Fibroblast of lung (primary cell): ENCODE measurements around the gene GALNT8. TPM values are rescaled to one million over a fixed set of nuclear protein-coding genes. Genes with fewer than 3 reads are reported as not detected.

Source experiments
- DNase-seq, 2 donors: peaks; one replicate each; pipeline versions ENCODE4 v3.0.0 to v3.0.0-alpha.2; 2010; ENCODE audit warnings: low read depth in 2 of 2
- H2AFZ ChIP-seq: 2 replicates; pipeline ENCODE4 v1.5.1; 2012; ENCODE audit warnings: low read length, control low read depth, inconsistent platforms
- H3K27ac ChIP-seq: 2 replicates; pipeline ENCODE4 v1.5.1; 2011; ENCODE audit warnings: low read length, control low read depth; ENCODE audit not compliant: insufficient read depth
- H3K27me3 ChIP-seq: 2 replicates; pipeline ENCODE4 v1.5.1; 2011; ENCODE audit warnings: mild to moderate bottlenecking, low read length; ENCODE audit not compliant: control insufficient read depth, insufficient read depth
- H3K36me3 ChIP-seq: 2 replicates; pipeline ENCODE4 v1.5.1; 2011; ENCODE audit warnings: low read length; ENCODE audit not compliant: control insufficient read depth, insufficient read depth
- H3K4me1 ChIP-seq: 2 replicates; pipeline ENCODE4 v1.5.1; 2011; ENCODE audit warnings: low read length; ENCODE audit not compliant: control insufficient read depth, insufficient read depth; ENCODE audit errors: extremely low read depth
- H3K4me2 ChIP-seq: 2 replicates; pipeline ENCODE4 v1.5.1; 2011; ENCODE audit warnings: low read length, control low read depth; ENCODE audit not compliant: insufficient read depth; ENCODE audit errors: extremely low read depth
- H3K4me3 ChIP-seq, 4 experiments: fragments of 200-600 bp in 1 of 4; sonication (generic) in 1 of 4; replicated peaks in 1 of 4; 2 replicates each; pipeline ENCODE4 v1.5.1; 2011 to 2016; ENCODE audit warnings: low read length in 4 of 4, low read depth in 3 of 4, mild to moderate bottlenecking in 3 of 4, control low read depth in 2 of 4, inconsistent platforms in 1 of 4, mixed read lengths in 1 of 4; ENCODE audit not compliant: insufficient read depth in 1 of 4; ENCODE audit errors: control extremely low read depth in 1 of 4
- H3K79me2 ChIP-seq: 2 replicates; pipeline ENCODE4 v1.5.1; 2012; ENCODE audit warnings: mild to moderate bottlenecking, low read length, inconsistent platforms; ENCODE audit not compliant: control insufficient read depth, insufficient read depth
- H3K9ac ChIP-seq: 2 replicates; pipeline ENCODE4 v1.5.1; 2011; ENCODE audit warnings: mild to moderate bottlenecking, low read length, control low read depth; ENCODE audit not compliant: insufficient read depth
- H3K9me3 ChIP-seq: 2 replicates; pipeline ENCODE4 v1.5.1; 2012; ENCODE audit warnings: low read depth, low read length; ENCODE audit not compliant: control insufficient read depth, insufficient read depth
- H4K20me1 ChIP-seq: 2 replicates; pipeline ENCODE4 v1.5.1; 2011; ENCODE audit warnings: low read length; ENCODE audit not compliant: control insufficient read depth, insufficient read depth; ENCODE audit errors: extremely low read depth
- EZH2 ChIP-seq: IDR thresholded peaks from 2 replicates; pipeline ENCODE4 v1.5.1; 2012; ENCODE audit warnings: low read length, control low read depth, mild to moderate bottlenecking; ENCODE audit errors: missing control alignments
- polyA plus RNA-seq, 2 donors: library from polyadenylated mRNA; depleted of rRNA in 1 of 2; stranded (reverse) in 1 of 2; unstranded in 1 of 2; fragments of >200 nt; gene quantifications; 2 replicates each; pipeline ENCODE4 v1.2.1, GENCODE V29; 2011 to 2012; ENCODE audit warnings: missing spikeins in 1 of 2
- total RNA-seq: library from RNA; depleted of rRNA; stranded (reverse); fragments of >200 nt; gene quantifications from 2 replicates; pipeline ENCODE4 v1.2.1, GENCODE V29; 2014
- TF ChIP-seq, protein P1 (sequence below), 2 donors: IDR thresholded peaks in 1 of 2; conservative IDR thresholded peaks in 1 of 2; 1 replicate in 1 of 2; 2 replicates in 1 of 2; pipeline ENCODE4 v1.5.1; 2011 to 2012; ENCODE audit warnings: low read length in 2 of 2, control low read depth in 1 of 2, inconsistent platforms in 1 of 2, low read depth in 1 of 2, mild to moderate bottlenecking in 1 of 2

The GALNT8 gene
- total and polyA plus RNA-seq, 2 donors (not counting 1 experiment from before 2014, with no cell fraction given), result under 0.01 TPM; not detected in 1

DNA sequence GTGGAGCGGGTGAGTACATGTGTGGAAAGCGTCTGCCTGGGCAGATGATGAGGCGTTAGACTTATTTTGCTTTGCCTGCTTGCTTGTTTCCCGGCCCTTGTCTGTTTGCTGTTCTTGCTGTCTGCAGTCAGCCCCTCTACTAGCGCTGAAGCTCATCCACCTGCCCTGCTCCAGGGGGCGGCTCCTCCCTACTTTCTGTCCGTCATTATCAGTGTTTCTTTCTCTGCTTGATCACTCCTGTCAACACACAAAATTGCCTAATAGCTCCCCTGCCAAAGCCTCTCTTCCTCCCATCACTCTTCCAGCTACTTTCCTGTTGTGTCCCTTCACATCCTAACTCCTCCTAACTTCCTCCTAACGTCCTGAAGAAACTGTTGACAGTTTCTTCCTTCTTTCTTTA, 34.9 kb upstream of the GALNT8 start:
- no peaks in the 10 kb centered on the region for H3K4me1 ChIP-seq
- H4K20me1 ChIP-seq, result no peaks in the 10 kb centered on the region
- H3K79me2 ChIP-seq, result no peaks in the 10 kb centered on the region
- no peak overlapping the region for H3K27ac ChIP-seq
- TF ChIP-seq, protein P1, sequence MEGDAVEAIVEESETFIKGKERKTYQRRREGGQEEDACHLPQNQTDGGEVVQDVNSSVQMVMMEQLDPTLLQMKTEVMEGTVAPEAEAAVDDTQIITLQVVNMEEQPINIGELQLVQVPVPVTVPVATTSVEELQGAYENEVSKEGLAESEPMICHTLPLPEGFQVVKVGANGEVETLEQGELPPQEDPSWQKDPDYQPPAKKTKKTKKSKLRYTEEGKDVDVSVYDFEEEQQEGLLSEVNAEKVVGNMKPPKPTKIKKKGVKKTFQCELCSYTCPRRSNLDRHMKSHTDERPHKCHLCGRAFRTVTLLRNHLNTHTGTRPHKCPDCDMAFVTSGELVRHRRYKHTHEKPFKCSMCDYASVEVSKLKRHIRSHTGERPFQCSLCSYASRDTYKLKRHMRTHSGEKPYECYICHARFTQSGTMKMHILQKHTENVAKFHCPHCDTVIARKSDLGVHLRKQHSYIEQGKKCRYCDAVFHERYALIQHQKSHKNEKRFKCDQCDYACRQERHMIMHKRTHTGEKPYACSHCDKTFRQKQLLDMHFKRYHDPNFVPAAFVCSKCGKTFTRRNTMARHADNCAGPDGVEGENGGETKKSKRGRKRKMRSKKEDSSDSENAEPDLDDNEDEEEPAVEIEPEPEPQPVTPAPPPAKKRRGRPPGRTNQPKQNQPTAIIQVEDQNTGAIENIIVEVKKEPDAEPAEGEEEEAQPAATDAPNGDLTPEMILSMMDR (conservative IDR thresholded peaks at IDR 0.05 in 1 of 2, IDR thresholded peaks at IDR 0.05 in 1 of 2; ENCODE audit: low read depth in 1 of 2, low read length in 2 of 2), result no peak
- H2AFZ ChIP-seq, result no peak overlapping the region
- H3K9me3 ChIP-seq, result no peaks in the 10 kb centered on the region
- DNase-seq, result no peak
- no peak overlapping the region for H3K4me3 ChIP-seq
- no peaks in the 10 kb centered on the region for H3K27me3 ChIP-seq
- H3K9ac ChIP-seq, result no peak overlapping the region
- H3K4me2 ChIP-seq, result no peak overlapping the region
- no peaks in the 10 kb centered on the region for H3K36me3 ChIP-seq

GRCh38 chr12:4690760-4691159, 29.4 kb upstream of the GALNT8 start:
- Histone ChIP-seq H3K4me2 (no peak overlapping the region), H3K9ac (no peak overlapping the region), H3K27ac (no peak overlapping the region), H3K36me3 (no peaks in the 10 kb centered on the region), H3K27me3 (no peaks in the 10 kb centered on the region), H4K20me1 (no peaks in the 10 kb centered on the region), H3K79me2 (no peaks in the 10 kb centered on the region), H2AFZ (no peak overlapping the region), H3K4me3 (no peak overlapping the region), H3K9me3 (no peaks in the 10 kb centered on the region), H3K4me1 (no peaks in the 10 kb centered on the region)
- DNase-seq, result no peak
- no peak for TF ChIP-seq EZH2
- TF ChIP-seq, protein P1 (conservative IDR thresholded peaks at IDR 0.05 in 1 of 2, IDR thresholded peaks at IDR 0.05 in 1 of 2; ENCODE audit: low read depth in 1 of 2, low read length in 2 of 2), result no peak

DNA sequence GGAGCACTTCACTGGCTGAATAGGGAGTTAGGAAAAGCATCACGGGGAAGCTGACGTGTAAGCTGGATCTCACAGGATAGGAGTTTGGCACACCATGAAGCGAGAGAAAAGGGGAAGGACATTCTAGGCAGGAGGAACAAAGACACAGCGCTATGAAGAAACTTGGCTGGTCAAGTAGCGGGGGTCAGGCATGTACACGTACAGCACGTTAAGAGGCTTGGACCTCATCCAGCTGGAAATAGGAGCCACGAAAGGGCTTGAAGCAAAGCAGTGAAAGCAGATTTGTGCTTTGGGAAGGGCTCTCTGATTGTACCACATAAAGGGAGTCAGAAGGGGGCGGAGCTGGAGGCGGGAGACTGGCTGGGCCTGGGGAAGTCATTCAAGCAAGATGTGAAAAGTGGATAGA, 19.6 kb upstream of the GALNT8 start:
- H2AFZ ChIP-seq, result peak overlapping the region; percentile 37
- peak; percentile 72 to 81 for DNase-seq
- no peaks in the 10 kb centered on the region for H3K4me1 ChIP-seq
- peak overlapping the region; percentile 65 for H3K4me2 ChIP-seq
- no peaks in the 10 kb centered on the region for H3K36me3 ChIP-seq
- no peaks in the 10 kb centered on the region for H4K20me1 ChIP-seq
- H3K27me3 ChIP-seq, result no peaks in the 10 kb centered on the region
- H3K9ac ChIP-seq, result no peak overlapping the region
- peak overlapping the region in 2 of 4 experiments; percentile 44 to 45 for H3K4me3 ChIP-seq
- no peak overlapping the region for H3K27ac ChIP-seq
- no peaks in the 10 kb centered on the region for H3K79me2 ChIP-seq
- no peaks in the 10 kb centered on the region for H3K9me3 ChIP-seq
- no peak for TF ChIP-seq EZH2
- TF ChIP-seq, protein P1 (conservative IDR thresholded peaks at IDR 0.05 in 1 of 2, IDR thresholded peaks at IDR 0.05 in 1 of 2; ENCODE audit: low read depth in 1 of 2, low read length in 2 of 2), result no peak
